Right cardiac atrium (tissue), 5 donors: ENCODE results near the gene CERS6. TPM values are rescaled to one million over a fixed set of nuclear protein-coding genes. Genes with fewer than 3 reads are reported as not detected.

Experiments
- ATAC-seq, 2 donors: fragments of 200-7000 bp; cut with Tn5 transposase; one replicate each; pipeline versions ENCODE4 v1.8.0 to v1.9.1; 2020; ENCODE audit warnings: moderate library complexity in 2 of 2, mild to moderate bottlenecking in 1 of 2
- DNase-seq, 3 donors: peaks; one replicate each; pipeline ENCODE4 v3.0.0-alpha.2; 2020
- H3K27ac ChIP-seq: one replicate; pipeline ENCODE4 v1.5.1; 2013; ENCODE audit warnings: mild to moderate bottlenecking, low read length, control low read depth, moderate library complexity
- H3K27me3 ChIP-seq: one replicate; pipeline ENCODE4 v1.6.1; 2013; ENCODE audit not compliant: control insufficient read depth, insufficient read depth
- H3K4me1 ChIP-seq: one replicate; pipeline ENCODE4 v1.6.1; 2013; ENCODE audit warnings: low read length; ENCODE audit not compliant: control insufficient read depth, insufficient read depth
- H3K4me3 ChIP-seq: one replicate; pipeline ENCODE4 v1.5.1; 2013; ENCODE audit warnings: low read length, control low read depth
- H3K9me3 ChIP-seq: one replicate; pipeline ENCODE4 v1.6.1; 2013; ENCODE audit warnings: low read length; ENCODE audit not compliant: control insufficient read depth
- WGBS: extraction: QIAGEN DNeasy Blood & Tissue Kit; methylation state at CpG from one replicate; pipeline ENCODE4 v1.1.7; 2013; 5-methylcytosine and 5-hydroxymethylcytosine counted together
- intact Hi-C, 4 donors: fragments of 100-400 bp; cut with DNase I; formaldehyde crosslinking; loops; one replicate each; pipeline versions ENCODE4 v1.11.0 to v1.14.0; 2022 to 2023
- polyA plus RNA-seq: library from polyadenylated mRNA; stranded (reverse); fragments of 200-250 nt; gene quantifications from one replicate; pipeline ENCODE4 v1.2.3, GENCODE V29; 2013
- total RNA-seq, 4 donors: library from RNA; stranded (reverse); fragmentation: NEBNext Ultra II Directional; extraction: Animal tissue kit (Norgen Biotek cat#: 25700); gene quantifications; one replicate each; pipeline ENCODE4 v1.2.1, GENCODE V29; 2021
- donor health status: healthy with polysubstance abuse.
- donor health status: DM: no; HTN: yes; CAD: no.
- donor health status: DM: no; HTN: no; CAD: no.
- donor health status: DM: no; HTN: yes; CAD: no; lungs with severe emphysema.
- donor health status: DM: yes; HTN: yes; CAD: no.

The CERS6 gene
- total and polyA plus RNA-seq, 5 donors = 25.6 to 71.5 (median 48.9) TPM

- ATAC-seq = no peak
- H3K4me1 ChIP-seq = peaks cover 4% of the 10 kb centered on the region
- DNase-seq = no peak
- WGBS = 86% methylated on average over 2 of the region's 2 CpGs
- H3K9me3 ChIP-seq = no peaks in the 10 kb centered on the region
- intact Hi-C loops = loop anchor here in 1 of 4 donors (10.0 kb wide), 1 partner anchor 57 kb away; no protein-coding TSS in a partner anchor
- no peak overlapping the region for H3K4me3 ChIP-seq
- H3K27ac ChIP-seq = no peak overlapping the region
- no peaks in the 10 kb centered on the region for H3K27me3 ChIP-seq
Measured at GRCh38 chr2:168467729-168468128, 11.7 kb downstream of the CERS6 start.

- no peak overlapping the region for H3K27ac ChIP-seq
- H3K4me3 ChIP-seq = no peak overlapping the region
- H3K4me1 ChIP-seq = peaks cover 4% of the 10 kb centered on the region
- intact Hi-C loops = loop anchor here in 1 of 4 donors (10.0 kb wide), 1 partner anchor 56 kb away; no protein-coding TSS in a partner anchor
- no peaks in the 10 kb centered on the region for H3K27me3 ChIP-seq
- DNase-seq (no peak), ATAC-seq (no peak)
- no peaks in the 10 kb centered on the region for H3K9me3 ChIP-seq
Measured at GRCh38 chr2:168468354-168468753, 12.3 kb downstream of the CERS6 start.

GRCh38 chr2:168469281-168469988 lies 13.4 kb downstream of the CERS6 start:
- no peaks in the 10 kb centered on the region for H3K9me3 ChIP-seq
- peaks cover 4% of the 10 kb centered on the region for H3K4me1 ChIP-seq
- H3K27ac ChIP-seq = no peak overlapping the region
- no peaks in the 10 kb centered on the region for H3K27me3 ChIP-seq
- DNase-seq (no peak), ATAC-seq (no peak)
- H3K4me3 ChIP-seq = no peak overlapping the region
- 84% methylated on average over 3 of the region's 3 CpGs for WGBS
- intact Hi-C loops = loop anchor here in 1 of 4 donors (10.0 kb wide), 1 partner anchor 55 kb away; no protein-coding TSS in a partner anchor

GRCh38 chr2:168470320-168471162 lies 14.5 kb downstream of the CERS6 start:
- WGBS = 75% methylated on average over 4 of the region's 4 CpGs
- DNase-seq = no peak
- Histone ChIP-seq H3K9me3 (no peaks in the 10 kb centered on the region), H3K4me1 (peaks cover 4% of the 10 kb centered on the region), H3K4me3 (no peak overlapping the region), H3K27ac (no peak overlapping the region), H3K27me3 (no peaks in the 10 kb centered on the region)
- ATAC-seq = no peak
- intact Hi-C loops = no loop called here

GRCh38 chr2:168471163-168471475 lies 15.0 kb downstream of the CERS6 start:
- no peak overlapping the region for H3K27ac ChIP-seq
- intact Hi-C loops = no loop called here

GRCh38 chr2:168475636-168476035 lies 19.6 kb downstream of the CERS6 start:
- Histone ChIP-seq H3K4me3 (no peak overlapping the region), H3K27ac (no peak overlapping the region), H3K4me1 (peaks cover 1% of the 10 kb centered on the region), H3K27me3 (no peaks in the 10 kb centered on the region), H3K9me3 (no peaks in the 10 kb centered on the region)
- intact Hi-C loops = no loop called here
- ATAC-seq (no peak), DNase-seq (no peak)
- WGBS = 93% methylated on average over 4 of the region's 4 CpGs

More at GRCh38 chr2:168471163-168471475, 15.0 kb downstream of the CERS6 start:
- Histone ChIP-seq H3K4me3 (no peak overlapping the region), H3K9me3 (no peaks in the 10 kb centered on the region), H3K27me3 (no peaks in the 10 kb centered on the region), H3K4me1 (peaks cover 6% of the 10 kb centered on the region)
- ATAC-seq (no peak), DNase-seq (no peak)

- no peak for ATAC-seq
Measured at GRCh38 chr2:168478206-168478605, 22.1 kb downstream of the CERS6 start.

GRCh38 chr2:168480356-168480755 lies 24.3 kb downstream of the CERS6 start:
- H3K27me3 ChIP-seq = no peaks in the 10 kb centered on the region
- ATAC-seq (no peak), DNase-seq (no peak)
- no peaks in the 10 kb centered on the region for H3K9me3 ChIP-seq
- no peak overlapping the region for H3K27ac ChIP-seq
- peaks cover 4% of the 10 kb centered on the region for H3K4me1 ChIP-seq
- 87% methylated on average over 3 of the region's 3 CpGs for WGBS
- H3K4me3 ChIP-seq = no peak overlapping the region
- intact Hi-C loops = no loop called here

More at GRCh38 chr2:168478206-168478605, 22.1 kb downstream of the CERS6 start:
- Histone ChIP-seq H3K4me1 (peaks cover 4% of the 10 kb centered on the region), H3K27me3 (no peaks in the 10 kb centered on the region), H3K27ac (no peak overlapping the region), H3K4me3 (no peak overlapping the region), H3K9me3 (no peaks in the 10 kb centered on the region)
- intact Hi-C loops = no loop called here
- no peak for DNase-seq
- WGBS = 98% methylated on average over 1 of the region's 1 CpG

GRCh38 chr2:168480825-168481585 lies 24.9 kb downstream of the CERS6 start:
- H3K4me1 ChIP-seq = peaks cover 3% of the 10 kb centered on the region
- intact Hi-C loops = no loop called here
- no peak overlapping the region for H3K27ac ChIP-seq
- DNase-seq (no peak), ATAC-seq (no peak)
- H3K27me3 ChIP-seq = no peaks in the 10 kb centered on the region
- WGBS = 91% methylated on average over 15 of the region's 15 CpGs
- no peaks in the 10 kb centered on the region for H3K9me3 ChIP-seq
- no peak overlapping the region for H3K4me3 ChIP-seq

GRCh38 chr2:168482269-168482668 lies 26.2 kb downstream of the CERS6 start:
- Histone ChIP-seq H3K27ac (no peak overlapping the region), H3K27me3 (no peaks in the 10 kb centered on the region), H3K4me3 (no peak overlapping the region), H3K9me3 (no peaks in the 10 kb centered on the region), H3K4me1 (peaks cover 3% of the 10 kb centered on the region)
- DNase-seq (no peak), ATAC-seq (no peak)
- intact Hi-C loops = no loop called here
- 33% methylated on average over 2 of the region's 2 CpGs for WGBS
